ENCODE results near the gene FAM98B. TPM values are rescaled to one million over a fixed set of nuclear protein-coding genes. Genes with fewer than 3 reads are reported as not detected.

Gene FAM98B
- total RNA-seq, 1 experiment from 2014 or later = 26.5 TPM

GRCh38 chr15:38476120-38476519, 22.2 kb downstream of the FAM98B start:
- Mint-ChIP-seq H3K27me3 (ENCODE audit: insufficient read depth, unreplicated experiment) (no peaks in the 10 kb centered on the region), H3K4me1 (ENCODE audit: insufficient read depth, unreplicated experiment) (peaks cover 6% of the 10 kb centered on the region), H3K27ac (ENCODE audit: low read depth, unreplicated experiment) (no peak overlapping the region), H3K9me3 (ENCODE audit: unreplicated experiment) (no peaks in the 10 kb centered on the region), H3K36me3 (ENCODE audit: insufficient read depth, unreplicated experiment) (peaks cover 39% of the 10 kb centered on the region), H3K4me3 (ENCODE audit: unreplicated experiment) (no peak overlapping the region)
- intact Hi-C loops (cut with micrococcal nuclease) = no loop called here
- no TSS peak for BruUV-seq (replicated peaks)
- ChIA-PET CTCF (interaction anchor here (0.7 to 3.3 kb wide), 10 partner anchors 10 to 553 kb away, joined by 3 to 21 read pairs (median 6); partner anchors contain the start of gene RASGRP1), POLR2A (no interaction called here)
- no peak for DNase-seq (ENCODE audit: unreplicated experiment)
- TF ChIP-seq CTCF (IDR thresholded peaks at IDR 0.05; ENCODE audit: unreplicated experiment) = no peak

GRCh38 chr15:38477637-38478036, 23.7 kb downstream of the FAM98B start:
- Mint-ChIP-seq H3K4me1 (ENCODE audit: insufficient read depth, unreplicated experiment) (peaks cover 6% of the 10 kb centered on the region), H3K4me3 (ENCODE audit: unreplicated experiment) (no peak overlapping the region), H3K27me3 (ENCODE audit: insufficient read depth, unreplicated experiment) (no peaks in the 10 kb centered on the region), H3K27ac (ENCODE audit: low read depth, unreplicated experiment) (no peak overlapping the region), H3K9me3 (ENCODE audit: unreplicated experiment) (no peaks in the 10 kb centered on the region), H3K36me3 (ENCODE audit: insufficient read depth, unreplicated experiment) (peaks cover 46% of the 10 kb centered on the region)
- POLR2A ChIA-PET = no interaction called here
- BruUV-seq (replicated peaks) = no TSS peak
- DNase-seq (ENCODE audit: unreplicated experiment) = no peak
- intact Hi-C loops (cut with micrococcal nuclease) = no loop called here
- no peak for TF ChIP-seq CTCF (IDR thresholded peaks at IDR 0.05; ENCODE audit: unreplicated experiment)
- CTCF ChIA-PET = interaction anchor here (0.5 to 3.3 kb wide), 11 partner anchors 23 to 222 kb away, joined by 3 to 21 read pairs (median 4); partner anchors contain the start of gene RASGRP1

- H3K27ac Mint-ChIP-seq (ENCODE audit: low read depth, unreplicated experiment) = peak overlapping the region; percentile 57
- H3K4me1 Mint-ChIP-seq (ENCODE audit: insufficient read depth, unreplicated experiment) = peaks cover 3% of the 10 kb centered on the region
- no peak overlapping the region for H3K4me3 Mint-ChIP-seq (ENCODE audit: unreplicated experiment)
- no peak for TF ChIP-seq CTCF (IDR thresholded peaks at IDR 0.05; ENCODE audit: unreplicated experiment)
- CTCF ChIA-PET = interaction anchor here (0.6 to 3.3 kb wide), 4 partner anchors 131 to 518 kb away, joined by 3 to 21 read pairs (median 4); no protein-coding TSS in a partner anchor
- DNase-seq (ENCODE audit: unreplicated experiment) = no peak
- intact Hi-C loops (cut with micrococcal nuclease) = no loop called here
- H3K27me3 Mint-ChIP-seq (ENCODE audit: insufficient read depth, unreplicated experiment) = no peaks in the 10 kb centered on the region
- H3K36me3 Mint-ChIP-seq (ENCODE audit: insufficient read depth, unreplicated experiment) = peaks cover 49% of the 10 kb centered on the region
- BruUV-seq (replicated peaks) = no TSS peak
- POLR2A ChIA-PET = interaction anchor here (1.4 kb wide), 1 partner anchor 34 kb away, joined by 3 read pairs; no protein-coding TSS in a partner anchor
- no peaks in the 10 kb centered on the region for H3K9me3 Mint-ChIP-seq (ENCODE audit: unreplicated experiment)
These were observed 25.3 kb downstream of the FAM98B start for GRCh38 chr15:38479266-38479665.

GRCh38 chr15:38479756-38480155, 25.8 kb downstream of the FAM98B start:
- ChIA-PET CTCF (interaction anchor here (0.6 to 1.1 kb wide), 5 partner anchors 84 to 517 kb away, joined by 3 to 5 read pairs (median 4); no protein-coding TSS in a partner anchor), POLR2A (interaction anchor here (1.4 kb wide), 1 partner anchor 34 kb away, joined by 3 read pairs; no protein-coding TSS in a partner anchor)
- Mint-ChIP-seq H3K27ac (ENCODE audit: low read depth, unreplicated experiment) (peak overlapping the region; percentile 57), H3K4me1 (ENCODE audit: insufficient read depth, unreplicated experiment) (no peaks in the 10 kb centered on the region), H3K4me3 (ENCODE audit: unreplicated experiment) (no peak overlapping the region), H3K9me3 (ENCODE audit: unreplicated experiment) (no peaks in the 10 kb centered on the region), H3K36me3 (ENCODE audit: insufficient read depth, unreplicated experiment) (peaks cover 44% of the 10 kb centered on the region), H3K27me3 (ENCODE audit: insufficient read depth, unreplicated experiment) (no peaks in the 10 kb centered on the region)
- no TSS peak for BruUV-seq (replicated peaks)
- intact Hi-C loops (cut with micrococcal nuclease) = no loop called here
- no peak for TF ChIP-seq CTCF (IDR thresholded peaks at IDR 0.05; ENCODE audit: unreplicated experiment)
- DNase-seq (ENCODE audit: unreplicated experiment) = no peak

All from MCF 10A (cell line).